Measurements from ENCODE around the gene FAM228B. TPM values are rescaled to one million over a fixed set of nuclear protein-coding genes. Genes with fewer than 3 reads are reported as not detected.
"Not testable (repeated sequence)": the region's sequence is repeated elsewhere in the genome, so short reads cannot be mapped to it uniquely, and the experiment has no call there.

FAM228B gene
- total RNA-seq, 1 experiment from 2014 or later: 7.9 TPM

DNA sequence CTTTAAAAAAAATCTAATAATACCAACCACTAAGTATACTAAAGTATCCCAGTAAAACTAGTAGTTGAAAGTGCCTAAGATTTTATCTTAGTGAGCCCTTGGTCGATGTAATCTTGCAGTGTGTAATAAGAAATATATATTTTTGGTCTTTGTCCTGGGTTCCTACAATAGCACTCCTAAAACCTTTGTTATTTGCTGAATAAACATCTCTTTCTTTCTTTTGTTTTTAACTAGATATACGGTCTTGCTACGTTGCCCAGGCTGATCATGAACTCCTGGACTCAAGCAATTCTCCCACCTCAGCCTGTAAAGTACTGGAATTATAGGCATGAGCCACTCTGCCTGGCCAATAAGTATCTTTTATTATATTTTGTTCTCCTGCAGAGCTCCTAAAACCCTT, 36.2 kb upstream of the FAM228B start:
- Histone ChIP-seq H3K9me3 (no peaks in the 10 kb centered on the region), H3K36me3 (ENCODE audit: control insufficient read depth, insufficient read depth, low read length) (0 out of 2 replicates have a peak, but pooled peaks cover 3% of the 10 kb centered on the region), H3K27me3 (replicated peaks; ENCODE audit: control insufficient read depth, insufficient read depth, low read length) (no peaks in the 10 kb centered on the region), H3K4me3 (ENCODE audit: low read depth, low read length) (no peak overlapping the region), H3K4me1 (peaks cover 8% of the 10 kb centered on the region)
- Mint-ChIP-seq H3K9me3 (ENCODE audit: unreplicated experiment) (no peaks in the 10 kb centered on the region), H3K36me3 (ENCODE audit: insufficient read depth, unreplicated experiment) (peaks cover 26% of the 10 kb centered on the region), H3K27me3 (ENCODE audit: insufficient read depth, unreplicated experiment) (no peaks in the 10 kb centered on the region), H3K4me1 (ENCODE audit: low read depth, unreplicated experiment) (peaks cover 12% of the 10 kb centered on the region), H3K27ac (ENCODE audit: unreplicated experiment) (no peak overlapping the region), H3K4me3 (ENCODE audit: unreplicated experiment) (no peak overlapping the region)
- DNase-seq: no peak
- POLR2A ChIA-PET: no interaction called here
- BruUV-seq (replicated peaks): no TSS peak
- CTCF ChIA-PET: interaction anchor here (0.5 kb wide), 1 partner anchor 11 kb away, joined by 3 read pairs; the partner anchor contains the start of gene SF3B6
- TF ChIP-seq, protein P1, sequence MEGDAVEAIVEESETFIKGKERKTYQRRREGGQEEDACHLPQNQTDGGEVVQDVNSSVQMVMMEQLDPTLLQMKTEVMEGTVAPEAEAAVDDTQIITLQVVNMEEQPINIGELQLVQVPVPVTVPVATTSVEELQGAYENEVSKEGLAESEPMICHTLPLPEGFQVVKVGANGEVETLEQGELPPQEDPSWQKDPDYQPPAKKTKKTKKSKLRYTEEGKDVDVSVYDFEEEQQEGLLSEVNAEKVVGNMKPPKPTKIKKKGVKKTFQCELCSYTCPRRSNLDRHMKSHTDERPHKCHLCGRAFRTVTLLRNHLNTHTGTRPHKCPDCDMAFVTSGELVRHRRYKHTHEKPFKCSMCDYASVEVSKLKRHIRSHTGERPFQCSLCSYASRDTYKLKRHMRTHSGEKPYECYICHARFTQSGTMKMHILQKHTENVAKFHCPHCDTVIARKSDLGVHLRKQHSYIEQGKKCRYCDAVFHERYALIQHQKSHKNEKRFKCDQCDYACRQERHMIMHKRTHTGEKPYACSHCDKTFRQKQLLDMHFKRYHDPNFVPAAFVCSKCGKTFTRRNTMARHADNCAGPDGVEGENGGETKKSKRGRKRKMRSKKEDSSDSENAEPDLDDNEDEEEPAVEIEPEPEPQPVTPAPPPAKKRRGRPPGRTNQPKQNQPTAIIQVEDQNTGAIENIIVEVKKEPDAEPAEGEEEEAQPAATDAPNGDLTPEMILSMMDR (IDR thresholded peaks at IDR 0.05; ENCODE audit: insufficient read depth in 1 of 2, low read depth in 1 of 2, low read length in 1 of 2, severe bottlenecking in 1 of 2, unreplicated experiment in 1 of 2): no peak
- intact Hi-C loops (cut with micrococcal nuclease; ENCODE audit: unreplicated experiment): no loop called here

GRCh38 chr2:24088821-24089359, 34.4 kb upstream of the FAM228B start:
- Mint-ChIP-seq H3K9me3 (ENCODE audit: unreplicated experiment) (no peaks in the 10 kb centered on the region), H3K4me3 (ENCODE audit: unreplicated experiment) (no peak overlapping the region), H3K36me3 (ENCODE audit: insufficient read depth, unreplicated experiment) (peaks cover 11% of the 10 kb centered on the region), H3K4me1 (ENCODE audit: low read depth, unreplicated experiment) (peaks cover 6% of the 10 kb centered on the region), H3K27me3 (ENCODE audit: insufficient read depth, unreplicated experiment) (no peaks in the 10 kb centered on the region), H3K27ac (ENCODE audit: unreplicated experiment) (no peak overlapping the region)
- no peaks in the 10 kb centered on the region for H3K27me3 ChIP-seq (replicated peaks; ENCODE audit: control insufficient read depth, insufficient read depth, low read length)
- no peaks in the 10 kb centered on the region for H3K9me3 ChIP-seq
- H3K4me3 ChIP-seq (ENCODE audit: low read depth, low read length): no peak overlapping the region
- intact Hi-C loops (cut with micrococcal nuclease; ENCODE audit: unreplicated experiment): no loop called here
- no peaks in the 10 kb centered on the region for H3K4me1 ChIP-seq
- ChIA-PET CTCF (no interaction called here), POLR2A (no interaction called here)
- TF ChIP-seq, protein P1 (IDR thresholded peaks at IDR 0.05; ENCODE audit: insufficient read depth in 1 of 2, low read depth in 1 of 2, low read length in 1 of 2, severe bottlenecking in 1 of 2, unreplicated experiment in 1 of 2): no peak
- BruUV-seq (replicated peaks): no TSS peak
- H3K36me3 ChIP-seq (ENCODE audit: control insufficient read depth, insufficient read depth, low read length): no peaks in the 10 kb centered on the region
- no peak for DNase-seq

DNA sequence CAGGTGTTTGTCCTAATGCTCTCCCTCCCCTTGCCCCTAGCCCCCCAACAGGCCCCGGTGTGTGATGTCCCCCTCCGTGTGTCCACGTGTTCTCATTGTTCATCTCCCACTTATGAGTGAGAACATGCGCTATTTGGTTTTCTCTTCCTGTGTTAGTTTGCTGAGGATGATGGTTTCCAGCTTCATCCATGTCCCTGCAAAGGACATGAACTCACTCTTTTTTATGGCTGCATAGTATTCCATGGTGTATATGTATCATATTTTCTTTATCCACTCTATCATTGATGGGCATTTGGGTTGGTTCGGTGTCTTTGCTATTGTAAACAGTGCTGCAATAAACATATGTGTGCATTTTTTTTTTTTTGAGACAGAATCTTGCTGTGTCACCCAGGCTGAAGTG, 30.0 kb upstream of the FAM228B start:
- H3K36me3 ChIP-seq (ENCODE audit: control insufficient read depth, insufficient read depth, low read length); H3K9me3 Mint-ChIP-seq (ENCODE audit: unreplicated experiment); H3K27me3 ChIP-seq (replicated peaks; ENCODE audit: control insufficient read depth, insufficient read depth, low read length); H3K36me3 Mint-ChIP-seq (ENCODE audit: insufficient read depth, unreplicated experiment); H3K4me3 Mint-ChIP-seq (ENCODE audit: unreplicated experiment); H3K4me3 ChIP-seq (ENCODE audit: low read depth, low read length); H3K4me1 ChIP-seq; H3K27ac Mint-ChIP-seq (ENCODE audit: unreplicated experiment); POLR2A ChIA-PET; CTCF ChIA-PET; H3K27me3 Mint-ChIP-seq (ENCODE audit: insufficient read depth, unreplicated experiment); H3K9me3 ChIP-seq; DNase-seq; BruUV-seq (replicated peaks); H3K4me1 Mint-ChIP-seq (ENCODE audit: low read depth, unreplicated experiment); intact Hi-C loops (cut with micrococcal nuclease; ENCODE audit: unreplicated experiment): not testable (repeated sequence)

GRCh38 chr2:24095171-24095677, 28.0 kb upstream of the FAM228B start:
- peak in 1 of 2 experiments; percentile 15 for DNase-seq
- H3K4me1 ChIP-seq; POLR2A ChIA-PET; H3K9me3 ChIP-seq; H3K27me3 Mint-ChIP-seq (ENCODE audit: insufficient read depth, unreplicated experiment); H3K36me3 ChIP-seq (ENCODE audit: control insufficient read depth, insufficient read depth, low read length); intact Hi-C loops (cut with micrococcal nuclease; ENCODE audit: unreplicated experiment); H3K27me3 ChIP-seq (replicated peaks; ENCODE audit: control insufficient read depth, insufficient read depth, low read length); H3K4me3 Mint-ChIP-seq (ENCODE audit: unreplicated experiment); H3K36me3 Mint-ChIP-seq (ENCODE audit: insufficient read depth, unreplicated experiment); BruUV-seq (replicated peaks); H3K9me3 Mint-ChIP-seq (ENCODE audit: unreplicated experiment); H3K27ac Mint-ChIP-seq (ENCODE audit: unreplicated experiment); H3K4me1 Mint-ChIP-seq (ENCODE audit: low read depth, unreplicated experiment); H3K4me3 ChIP-seq (ENCODE audit: low read depth, low read length): not testable (repeated sequence)
- CTCF ChIA-PET: interaction anchor here (1.2 kb wide), 1 partner anchor 11 kb away, joined by 3 read pairs; the partner anchor contains the start of gene TP53I3

GRCh38 chr2:24100732-24101131, 22.5 kb upstream of the FAM228B start:
- POLR2A ChIA-PET; H3K27ac Mint-ChIP-seq (ENCODE audit: unreplicated experiment): not testable (repeated sequence)

More at GRCh38 chr2:24100732-24101131, 22.5 kb upstream of the FAM228B start:
- BruUV-seq (replicated peaks); H3K27me3 Mint-ChIP-seq (ENCODE audit: insufficient read depth, unreplicated experiment); H3K9me3 Mint-ChIP-seq (ENCODE audit: unreplicated experiment); DNase-seq; H3K4me3 ChIP-seq (ENCODE audit: low read depth, low read length); H3K4me1 Mint-ChIP-seq (ENCODE audit: low read depth, unreplicated experiment); H3K27me3 ChIP-seq (replicated peaks; ENCODE audit: control insufficient read depth, insufficient read depth, low read length); H3K4me3 Mint-ChIP-seq (ENCODE audit: unreplicated experiment); CTCF ChIA-PET; H3K4me1 ChIP-seq; H3K36me3 Mint-ChIP-seq (ENCODE audit: insufficient read depth, unreplicated experiment); H3K9me3 ChIP-seq; intact Hi-C loops (cut with micrococcal nuclease; ENCODE audit: unreplicated experiment); H3K36me3 ChIP-seq (ENCODE audit: control insufficient read depth, insufficient read depth, low read length): not testable (repeated sequence)

Measured in Caco-2 (cell line).